Measurements from ENCODE around the gene KLK2.

Gene KLK2

GRCh38 chr19:50850738-50851137, 22.5 kb upstream of the KLK2 start:
- no peak for DNase-seq (ENCODE audit: low spot score)

- no peak for DNase-seq (ENCODE audit: low spot score)
These were observed 21.6 kb upstream of the KLK2 start for GRCh38 chr19:50851620-50852019.

GRCh38 chr19:50854636-50855410, 18.4 kb upstream of the KLK2 start, which contains the start of gene KLK3:
TSS of gene KLK3 (plus strand) at chr19:50854915. CDS start at chr19:50854956, 41 bp downstream.
- no peak for DNase-seq (ENCODE audit: low spot score)

GRCh38 chr19:50857366-50857765, 15.9 kb upstream of the KLK2 start:
- DNase-seq (ENCODE audit: low spot score), result no peak

GRCh38 chr19:50858886-50859285, 14.4 kb upstream of the KLK2 start:
- DNase-seq (ENCODE audit: low spot score), result no peak

- DNase-seq (ENCODE audit: low spot score), result no peak
These were observed 13.4 kb upstream of the KLK2 start for GRCh38 chr19:50859849-50860248.

GRCh38 chr19:50861010-50861409, 12.2 kb upstream of the KLK2 start:
- no peak for DNase-seq (ENCODE audit: low spot score)

- no peak for DNase-seq (ENCODE audit: low spot score)
These were observed 11.5 kb upstream of the KLK2 start for GRCh38 chr19:50861496-50862286.

- no peak for DNase-seq (ENCODE audit: low spot score)
These were observed 3.8 kb upstream of the KLK2 start for GRCh38 chr19:50869479-50869878.

GRCh38 chr19:50870417-50871089, 2.7 kb upstream of the KLK2 start:
- DNase-seq (ENCODE audit: low spot score), result no peak

- no peak for DNase-seq (ENCODE audit: low spot score)
These were observed 972 bp downstream of the KLK2 start for GRCh38 chr19:50874211-50874610.

- no peak for DNase-seq (ENCODE audit: low spot score)
These were observed 2.7 kb downstream of the KLK2 start for GRCh38 chr19:50875795-50876422.

GRCh38 chr19:50876456-50876855, 3.2 kb downstream of the KLK2 start:
- DNase-seq (ENCODE audit: low spot score), result no peak

- no peak for DNase-seq (ENCODE audit: low spot score)
These were observed 4.1 kb downstream of the KLK2 start for GRCh38 chr19:50877338-50877737.

- DNase-seq (ENCODE audit: low spot score), result no peak
These were observed 5.6 kb downstream of the KLK2 start for GRCh38 chr19:50878851-50879250.

GRCh38 chr19:50880241-50880640, 7.0 kb downstream of the KLK2 start:
- DNase-seq (ENCODE audit: low spot score), result no peak

GRCh38 chr19:50882188-50882587, 8.9 kb downstream of the KLK2 start:
- DNase-seq (ENCODE audit: low spot score), result no peak

- DNase-seq (ENCODE audit: low spot score), result no peak
These were observed 16.4 kb downstream of the KLK2 start for GRCh38 chr19:50889638-50890037.

GRCh38 chr19:50890422-50891252, 17.4 kb downstream of the KLK2 start:
- no peak for DNase-seq (ENCODE audit: low spot score)

- no peak for DNase-seq (ENCODE audit: low spot score)
These were observed 18.0 kb downstream of the KLK2 start for GRCh38 chr19:50891253-50891625.

GRCh38 chr19:50893047-50893736, 20.0 kb downstream of the KLK2 start:
- DNase-seq (ENCODE audit: low spot score), result no peak
